Nephron progenitor cell (in vitro differentiated cells): Measurements from ENCODE around the gene CEMIP.

ENCODE experiments used
- DNase-seq: peaks from one replicate; pipeline ENCODE4 v3.0.0; 2021
- H3K27ac Mint-ChIP-seq: 2 replicates; pipeline ENCODE4 v1.8.0; 2021; ENCODE audit warnings: mild to moderate bottlenecking, moderate library complexity, mixed read lengths
- H3K27me3 Mint-ChIP-seq: 2 replicates; pipeline ENCODE4 v1.8.0; 2021; ENCODE audit warnings: mild to moderate bottlenecking, low read depth, mixed read lengths; ENCODE audit not compliant: poor library complexity
- H3K36me3 Mint-ChIP-seq: 2 replicates; pipeline ENCODE4 v1.8.0; 2021; ENCODE audit warnings: low read depth, mixed read lengths
- H3K4me1 Mint-ChIP-seq: 2 replicates; pipeline ENCODE4 v1.8.0; 2021; ENCODE audit warnings: mixed read lengths
- H3K4me3 Mint-ChIP-seq: 2 replicates; pipeline ENCODE4 v1.8.0; 2021; ENCODE audit warnings: mild to moderate bottlenecking, moderate library complexity, mixed read lengths
- H3K9me3 Mint-ChIP-seq: 2 replicates; pipeline ENCODE4 v1.8.0; 2021; ENCODE audit warnings: mild to moderate bottlenecking, moderate library complexity, mixed read lengths
- TF ChIP-seq, protein P1 (sequence below): fragments of 200-600 bp; sonication (generic); IDR thresholded peaks from 2 replicates; pipeline ENCODE4 v1.5.0; 2021; ENCODE audit warnings: antibody characterized with exemption

The CEMIP gene

DNA sequence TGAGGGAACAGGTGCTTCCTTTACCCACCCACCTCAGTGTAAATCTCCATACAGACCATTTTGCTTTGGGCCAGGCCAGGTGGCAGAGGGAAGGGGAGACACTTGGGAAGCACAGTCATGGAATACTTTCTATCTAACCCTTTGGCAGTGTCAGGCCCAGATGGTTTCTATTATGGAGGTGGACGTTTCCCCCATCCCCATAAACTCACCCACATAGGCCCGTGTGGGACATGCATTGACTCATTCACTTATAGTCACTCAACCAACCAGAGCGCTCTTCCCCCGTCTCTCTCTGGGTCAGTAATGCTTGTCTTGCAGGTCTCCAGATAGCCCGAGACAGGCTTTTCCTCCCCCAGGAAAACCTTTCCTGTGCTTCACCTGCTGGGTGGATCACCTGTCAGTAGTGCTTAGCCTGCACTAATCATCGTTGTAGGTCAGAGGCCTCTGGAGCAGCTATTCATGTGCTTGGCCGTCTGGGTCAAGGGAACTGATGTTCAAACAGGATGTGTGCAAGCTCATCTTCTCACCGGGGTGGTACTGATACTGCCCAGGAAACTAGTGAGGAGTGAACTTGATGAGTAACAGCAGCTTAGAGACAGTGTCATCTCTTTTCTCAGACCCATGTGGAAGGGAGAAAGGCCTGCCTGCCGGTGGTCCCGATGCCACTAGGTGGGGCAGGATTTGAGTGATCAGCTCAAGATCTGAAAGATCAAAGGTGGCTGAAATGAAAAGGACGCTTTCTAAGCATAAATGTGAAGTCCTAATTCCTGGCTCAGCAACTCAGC lies 67.1 kb downstream of the CEMIP start:
- H3K4me1 Mint-ChIP-seq, result no peaks in the 10 kb centered on the region
- peaks cover 11% of the 10 kb centered on the region for H3K27me3 Mint-ChIP-seq
- H3K27ac Mint-ChIP-seq, result no peak overlapping the region
- H3K4me3 Mint-ChIP-seq, result no peak overlapping the region
- no peaks in the 10 kb centered on the region for H3K36me3 Mint-ChIP-seq
- no peak for DNase-seq
- TF ChIP-seq, protein P1, sequence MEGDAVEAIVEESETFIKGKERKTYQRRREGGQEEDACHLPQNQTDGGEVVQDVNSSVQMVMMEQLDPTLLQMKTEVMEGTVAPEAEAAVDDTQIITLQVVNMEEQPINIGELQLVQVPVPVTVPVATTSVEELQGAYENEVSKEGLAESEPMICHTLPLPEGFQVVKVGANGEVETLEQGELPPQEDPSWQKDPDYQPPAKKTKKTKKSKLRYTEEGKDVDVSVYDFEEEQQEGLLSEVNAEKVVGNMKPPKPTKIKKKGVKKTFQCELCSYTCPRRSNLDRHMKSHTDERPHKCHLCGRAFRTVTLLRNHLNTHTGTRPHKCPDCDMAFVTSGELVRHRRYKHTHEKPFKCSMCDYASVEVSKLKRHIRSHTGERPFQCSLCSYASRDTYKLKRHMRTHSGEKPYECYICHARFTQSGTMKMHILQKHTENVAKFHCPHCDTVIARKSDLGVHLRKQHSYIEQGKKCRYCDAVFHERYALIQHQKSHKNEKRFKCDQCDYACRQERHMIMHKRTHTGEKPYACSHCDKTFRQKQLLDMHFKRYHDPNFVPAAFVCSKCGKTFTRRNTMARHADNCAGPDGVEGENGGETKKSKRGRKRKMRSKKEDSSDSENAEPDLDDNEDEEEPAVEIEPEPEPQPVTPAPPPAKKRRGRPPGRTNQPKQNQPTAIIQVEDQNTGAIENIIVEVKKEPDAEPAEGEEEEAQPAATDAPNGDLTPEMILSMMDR, result no peak
- H3K9me3 Mint-ChIP-seq, result no peaks in the 10 kb centered on the region

DNA sequence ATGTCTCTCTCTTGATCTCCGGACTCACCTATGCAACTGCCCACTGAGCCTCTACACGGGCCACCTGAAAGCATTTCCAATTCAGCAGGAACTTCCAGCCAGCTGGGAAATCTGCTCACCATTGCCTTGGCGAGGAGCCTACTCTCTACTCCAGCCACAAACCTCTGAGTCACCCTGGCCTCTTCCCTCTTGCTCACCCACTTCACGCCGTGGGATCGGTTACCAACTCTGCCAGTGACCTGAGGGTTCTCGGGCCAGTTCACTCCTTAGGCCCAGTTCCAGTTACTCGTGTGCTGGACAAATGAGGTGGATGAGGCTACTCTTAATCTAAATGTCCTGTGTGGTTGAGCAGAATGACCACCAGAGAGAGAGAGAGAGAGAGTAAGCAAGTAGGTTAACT lies 70.1 kb downstream of the CEMIP start:
- Mint-ChIP-seq H3K4me1 (no peaks in the 10 kb centered on the region), H3K27ac (no peak overlapping the region), H3K27me3 (peaks cover 11% of the 10 kb centered on the region), H3K36me3 (no peaks in the 10 kb centered on the region), H3K4me3 (no peak overlapping the region), H3K9me3 (no peaks in the 10 kb centered on the region)
- TF ChIP-seq, protein P1, result no peak
- DNase-seq, result no peak

DNA sequence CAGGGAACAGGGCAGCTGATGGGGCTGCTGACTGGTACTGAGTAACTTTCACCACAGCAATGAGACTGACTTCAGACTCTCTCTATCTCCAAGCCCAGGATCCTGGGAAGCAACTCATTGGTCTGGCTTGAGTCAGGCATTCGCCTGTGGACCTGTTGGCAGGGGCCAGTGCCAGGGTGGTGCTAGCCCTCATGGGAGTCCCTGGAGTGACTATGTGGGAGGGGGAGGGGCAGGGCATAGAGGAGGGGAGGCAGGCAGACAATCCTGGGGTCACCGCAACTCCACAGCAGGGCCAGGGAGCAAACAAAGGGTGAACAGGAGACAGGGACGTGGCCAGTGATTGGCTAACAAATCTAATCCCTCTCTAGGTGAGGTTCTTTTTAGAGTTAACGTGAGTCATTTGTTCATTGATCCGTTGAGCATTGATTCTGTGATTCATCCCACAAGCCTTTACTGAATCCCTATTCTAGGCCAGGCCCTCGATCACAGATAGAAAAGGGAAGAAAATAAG lies 71.8 kb downstream of the CEMIP start:
- Mint-ChIP-seq H3K4me1 (no peaks in the 10 kb centered on the region), H3K4me3 (no peak overlapping the region), H3K36me3 (no peaks in the 10 kb centered on the region), H3K27me3 (peaks cover 14% of the 10 kb centered on the region), H3K27ac (no peak overlapping the region), H3K9me3 (no peaks in the 10 kb centered on the region)
- no peak for DNase-seq
- TF ChIP-seq, protein P1, result no peak

DNA sequence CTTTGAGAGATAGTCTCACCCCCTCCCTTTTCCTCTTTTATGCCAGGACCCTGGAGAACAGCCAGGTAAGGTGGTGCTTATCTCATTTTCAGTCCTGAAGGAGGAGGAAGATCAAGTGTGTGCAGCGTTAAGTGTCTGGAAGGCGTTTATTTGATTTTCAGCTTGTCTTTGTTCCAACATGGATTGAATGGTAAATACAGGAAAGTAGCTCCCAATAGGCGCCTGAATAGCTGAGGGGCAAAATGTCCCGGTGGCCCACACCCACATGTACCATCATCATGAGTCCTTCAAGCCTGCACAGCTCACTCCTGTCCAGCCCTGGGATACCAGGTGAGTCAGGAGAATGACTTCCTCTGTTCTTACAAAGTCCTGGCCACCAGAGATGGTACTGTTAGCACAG lies 73.5 kb downstream of the CEMIP start:
- TF ChIP-seq, protein P1, result no peak
- Mint-ChIP-seq H3K9me3 (no peaks in the 10 kb centered on the region), H3K4me3 (no peak overlapping the region), H3K4me1 (no peaks in the 10 kb centered on the region), H3K27me3 (peaks cover 14% of the 10 kb centered on the region), H3K27ac (no peak overlapping the region), H3K36me3 (no peaks in the 10 kb centered on the region)
- no peak for DNase-seq

DNA sequence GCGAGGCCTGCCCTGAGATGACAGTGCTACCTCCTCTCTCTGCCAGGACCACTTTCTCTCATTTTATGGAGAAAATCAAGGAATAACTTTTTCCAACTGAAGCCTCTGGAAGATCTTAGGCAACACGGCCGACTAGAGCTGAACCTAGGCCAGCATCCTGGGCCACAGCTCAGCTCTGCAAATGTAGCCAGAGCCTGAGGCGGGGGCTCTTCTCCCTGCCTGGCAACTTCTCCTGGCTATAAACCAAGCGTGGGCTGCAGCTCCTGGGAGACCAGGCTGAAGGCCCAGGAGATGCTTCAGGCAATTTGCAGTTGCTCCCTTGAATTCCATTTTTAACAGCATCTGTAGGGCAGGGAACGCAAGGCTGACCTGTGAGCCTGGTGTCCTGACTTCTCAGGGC lies 74.9 kb downstream of the CEMIP start:
- no peak for DNase-seq

More for the DNA sequence above, 74.9 kb downstream of the CEMIP start:
- H3K36me3 Mint-ChIP-seq, result no peaks in the 10 kb centered on the region
- H3K4me3 Mint-ChIP-seq, result no peak overlapping the region
- H3K27me3 Mint-ChIP-seq, result peaks cover 12% of the 10 kb centered on the region
- no peaks in the 10 kb centered on the region for H3K9me3 Mint-ChIP-seq
- H3K4me1 Mint-ChIP-seq, result no peaks in the 10 kb centered on the region
- TF ChIP-seq, protein P1, result no peak
- H3K27ac Mint-ChIP-seq, result no peak overlapping the region
